ENCODE measurements around the gene NEMP1. TPM values are rescaled to one million over a fixed set of nuclear protein-coding genes. Genes with fewer than 3 reads are reported as not detected.
"Not testable (repeated sequence)": the region's sequence is repeated elsewhere in the genome, so short reads cannot be mapped to it uniquely, and the experiment has no call there.

NEMP1 gene
- total RNA-seq, 2 donors from 2014 or later: 2.8 to 5.3 TPM

DNA sequence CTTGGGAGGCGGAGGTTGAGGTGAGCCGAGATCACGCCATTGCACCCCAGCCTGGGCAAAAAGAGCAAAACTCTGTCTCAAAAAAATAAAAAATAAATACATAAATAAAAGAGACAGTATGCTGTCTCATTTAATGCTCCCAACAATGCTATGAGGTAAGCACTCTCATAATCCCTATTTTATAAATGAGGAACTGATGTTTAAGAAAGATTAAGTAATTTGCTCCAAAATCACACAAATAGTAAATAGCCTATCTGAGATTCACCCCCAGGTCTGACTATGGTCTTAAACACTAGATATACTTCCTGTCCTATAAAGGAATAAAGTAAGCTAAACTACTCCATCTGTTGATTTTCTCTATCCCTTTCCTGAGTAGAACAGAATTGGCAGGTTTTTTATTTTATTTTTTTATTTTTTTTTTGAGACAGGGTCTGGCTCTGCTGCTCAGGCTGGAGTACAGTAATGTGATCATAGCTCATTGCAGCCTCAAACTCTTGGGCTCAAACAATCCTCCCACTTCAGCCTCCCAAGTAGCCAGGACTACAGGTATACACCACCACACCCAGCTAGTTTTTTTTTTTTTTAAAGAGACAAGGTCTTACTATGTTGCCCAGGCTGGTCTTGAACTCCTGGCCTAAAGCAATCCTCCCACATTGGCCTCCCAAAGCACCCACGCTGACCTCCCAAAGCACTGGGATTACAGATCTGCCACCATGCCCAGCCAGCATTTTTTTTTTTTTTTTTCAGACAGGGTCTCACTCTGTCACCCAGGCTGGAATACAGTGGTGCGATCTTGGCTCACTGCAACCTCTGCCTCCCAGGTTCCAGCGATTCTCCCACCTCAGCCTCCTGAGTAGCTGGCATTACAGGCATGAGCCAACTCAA is 4.8 kb downstream of the NEMP1 start:
- DNase-seq; intact Hi-C loops (cut with DNase I); ATAC-seq: not testable (repeated sequence)

DNA sequence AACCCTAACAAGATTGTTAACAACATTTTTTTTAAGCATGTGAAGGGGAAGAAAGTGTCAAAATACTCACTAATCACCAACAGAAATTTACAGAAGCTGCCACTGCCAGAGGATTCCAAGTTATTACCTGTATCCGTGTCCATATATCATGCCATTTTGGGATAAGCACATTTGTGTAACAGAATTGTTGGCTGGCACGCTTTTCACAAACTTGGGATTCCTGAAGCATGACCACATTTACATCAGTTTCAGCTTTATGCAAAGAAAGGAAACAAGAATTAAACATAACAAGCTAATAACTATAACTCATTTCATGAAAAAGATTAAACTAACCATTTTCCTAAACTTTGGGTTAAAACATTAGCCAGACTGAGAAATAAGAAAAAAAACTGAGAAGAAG is 5.9 kb downstream of the NEMP1 start:
- ATAC-seq (no peak), DNase-seq (no peak)
- intact Hi-C loops (cut with DNase I): no loop called here

DNA sequence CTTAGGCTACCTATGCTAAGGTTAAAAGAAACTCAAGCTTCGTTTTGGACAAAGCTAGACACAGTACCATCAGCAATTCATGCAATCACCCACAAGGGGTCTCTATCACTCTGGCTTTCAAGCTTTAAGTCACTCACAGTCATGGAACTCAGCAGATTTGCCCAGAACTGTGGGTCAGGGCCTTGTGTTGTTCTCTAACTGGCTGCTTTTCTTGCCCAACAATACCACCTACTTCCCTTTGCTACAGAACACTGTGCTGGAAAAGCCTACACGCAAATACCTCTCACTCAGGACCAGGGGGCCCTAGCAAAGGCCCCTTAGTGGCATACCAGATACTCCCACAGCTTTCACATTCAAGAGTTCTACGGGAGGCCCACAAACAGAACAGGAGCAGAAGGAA is 9.1 kb downstream of the NEMP1 start:
- ATAC-seq: peak; percentile 94 to 95
- intact Hi-C loops (cut with DNase I): loop anchor here (1.0 to 10.0 kb wide), 3 partner anchors 43 to 113 kb away; no protein-coding TSS in a partner anchor
- peak; percentile 54 for DNase-seq

DNA sequence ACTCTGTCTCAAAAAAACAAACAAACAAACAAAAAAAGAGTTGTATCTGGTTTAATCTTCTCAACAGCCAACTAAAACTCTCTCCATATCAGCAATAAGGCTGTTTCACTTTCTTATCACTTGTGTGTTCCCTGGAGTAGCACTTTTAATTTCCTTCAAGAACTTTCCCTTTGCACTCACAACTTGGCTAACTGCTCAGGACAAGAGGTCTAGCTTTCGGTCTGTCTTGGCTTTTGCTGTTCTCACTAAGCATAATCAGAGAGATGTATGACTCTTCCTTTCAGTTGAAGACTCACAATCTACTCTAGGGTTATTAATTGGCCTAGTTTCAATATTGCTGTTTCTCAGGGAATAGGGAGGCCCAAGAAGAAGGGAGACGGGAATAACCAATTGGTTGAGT is 12.3 kb downstream of the NEMP1 start:
- intact Hi-C loops (cut with DNase I): loop anchor here (5.0 to 10.0 kb wide), 2 partner anchors 109 to 116 kb away; no protein-coding TSS in a partner anchor
- ATAC-seq (no peak), DNase-seq (no peak)

DNA sequence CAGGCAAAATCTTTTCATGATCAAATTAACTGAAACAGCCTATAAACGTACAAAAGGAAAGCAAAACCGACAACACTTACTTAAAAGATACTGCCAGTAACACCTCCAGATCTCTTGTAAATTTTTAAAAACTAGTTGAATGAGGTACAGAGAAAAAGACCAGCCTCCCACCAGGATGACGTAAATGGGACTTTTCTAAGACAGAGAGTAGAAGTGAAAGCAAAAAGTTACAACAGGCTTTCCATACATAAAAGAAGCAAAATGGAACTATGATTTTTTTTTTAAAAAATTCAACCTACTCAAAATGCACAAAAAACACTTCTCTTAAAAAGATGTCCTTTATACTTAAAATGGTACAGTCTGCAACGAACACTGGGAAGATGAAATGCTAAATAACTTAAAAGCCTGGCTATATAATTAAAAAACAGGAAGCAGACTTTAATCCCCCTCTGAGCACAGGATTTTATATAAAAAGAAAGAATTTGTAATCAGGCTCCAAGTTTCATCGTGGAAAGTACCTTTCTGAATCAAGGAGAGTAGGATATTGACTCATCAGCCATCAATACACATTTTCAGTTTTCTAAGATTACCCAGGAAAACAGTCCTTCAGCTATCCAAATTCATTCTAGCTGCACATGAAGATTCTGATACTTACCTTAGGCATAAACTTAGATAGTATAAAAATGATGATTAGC is 14.5 kb downstream of the NEMP1 start:
- ATAC-seq: no peak
- intact Hi-C loops (cut with DNase I): loop anchor here (5.0 to 10.0 kb wide), 3 partner anchors 52 to 307 kb away; no protein-coding TSS in a partner anchor
- no peak for DNase-seq

DNA sequence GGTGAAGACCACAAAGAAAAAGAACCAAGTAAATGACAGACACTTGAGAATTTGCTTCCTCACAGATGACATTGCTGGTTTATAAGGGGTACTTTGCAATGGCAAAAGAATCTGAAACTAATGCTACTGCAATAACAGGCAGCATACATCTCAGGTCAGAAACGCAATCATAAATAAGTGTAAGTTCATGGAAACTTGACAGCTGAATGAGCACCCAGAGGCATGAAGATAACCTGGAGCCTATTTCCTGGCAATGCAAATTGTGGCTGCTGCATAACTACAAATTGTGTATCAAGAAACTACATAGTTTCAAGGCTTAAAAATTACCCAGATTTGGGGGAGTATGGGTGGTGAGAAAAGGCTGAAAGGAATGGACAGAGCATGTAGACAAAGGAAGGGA is 20.1 kb downstream of the NEMP1 start:
- ATAC-seq: no peak
- intact Hi-C loops (cut with DNase I): no loop called here
- DNase-seq: no peak

DNA sequence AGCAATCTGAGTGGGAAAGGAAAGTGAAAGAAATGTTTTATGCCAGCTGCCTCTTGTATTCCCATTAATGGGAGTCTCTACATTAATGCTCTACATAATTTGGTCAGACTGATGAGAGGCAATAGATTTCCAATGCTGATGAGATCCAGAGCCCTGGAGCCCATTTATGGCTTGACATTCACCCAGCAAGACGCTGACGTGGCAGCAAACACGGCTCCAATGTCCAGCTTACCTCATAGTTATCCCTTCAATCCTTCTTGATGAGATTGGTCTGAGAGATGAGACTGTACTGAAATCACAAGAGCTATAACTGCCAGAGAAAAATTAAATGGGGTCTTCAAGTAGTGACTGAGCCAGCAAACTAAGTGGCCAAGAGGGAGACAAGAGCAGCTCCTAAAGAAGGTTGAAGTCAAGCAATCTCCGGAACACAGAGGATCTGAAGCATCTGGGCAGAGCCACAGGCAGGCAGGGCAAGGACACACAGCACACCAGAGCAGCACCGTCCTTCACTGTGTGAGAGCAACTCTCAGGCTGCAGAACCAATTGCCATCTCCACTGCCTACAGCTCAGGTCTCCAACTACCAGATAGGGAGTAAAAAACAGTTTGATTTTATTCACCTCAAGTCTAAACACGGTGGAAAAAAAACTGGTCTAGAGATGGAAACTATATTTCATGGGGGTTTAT is 21.4 kb downstream of the NEMP1 start:
- intact Hi-C loops (cut with DNase I): no loop called here
- no peak for ATAC-seq
- no peak for DNase-seq

DNA sequence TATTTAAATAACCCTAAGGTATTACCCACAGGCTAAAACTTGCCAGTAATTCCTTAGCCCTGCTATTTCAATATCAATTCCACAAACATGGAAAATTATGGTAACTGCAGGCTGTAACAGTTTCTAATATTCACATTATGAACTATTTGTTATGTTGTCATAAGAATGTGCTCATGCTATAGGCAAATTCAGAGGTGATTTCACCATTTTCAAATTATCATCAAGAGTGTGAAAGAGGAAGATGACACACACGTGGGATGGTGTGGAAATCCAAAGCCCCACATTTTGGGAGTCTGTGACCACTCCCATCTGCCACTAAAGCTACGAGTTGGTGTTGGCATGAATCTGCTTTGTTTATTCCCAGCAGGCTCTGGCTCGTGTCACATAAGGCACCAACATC is 22.8 kb downstream of the NEMP1 start:
- intact Hi-C loops (cut with DNase I): no loop called here
- no peak for DNase-seq
- ATAC-seq: no peak

DNA sequence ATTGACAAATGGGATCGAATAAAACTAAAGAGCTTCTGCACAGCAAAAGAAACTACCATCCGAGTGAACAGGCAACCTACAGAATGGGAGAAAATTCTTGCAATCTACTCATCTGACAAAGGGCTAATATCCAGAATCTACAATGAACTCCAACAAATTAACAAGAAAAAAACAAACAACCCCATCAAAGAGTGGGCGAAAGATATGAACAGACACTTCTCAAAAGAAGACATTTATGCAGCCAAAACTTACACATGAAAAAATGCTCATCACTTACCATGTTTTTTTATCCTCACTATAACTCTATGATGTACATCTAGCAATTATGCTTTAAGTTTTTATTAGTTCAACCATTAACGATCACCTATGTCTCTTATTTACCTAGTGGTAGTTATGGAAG is 24.7 kb downstream of the NEMP1 start:
- intact Hi-C loops (cut with DNase I); ATAC-seq; DNase-seq: not testable (repeated sequence)

DNA sequence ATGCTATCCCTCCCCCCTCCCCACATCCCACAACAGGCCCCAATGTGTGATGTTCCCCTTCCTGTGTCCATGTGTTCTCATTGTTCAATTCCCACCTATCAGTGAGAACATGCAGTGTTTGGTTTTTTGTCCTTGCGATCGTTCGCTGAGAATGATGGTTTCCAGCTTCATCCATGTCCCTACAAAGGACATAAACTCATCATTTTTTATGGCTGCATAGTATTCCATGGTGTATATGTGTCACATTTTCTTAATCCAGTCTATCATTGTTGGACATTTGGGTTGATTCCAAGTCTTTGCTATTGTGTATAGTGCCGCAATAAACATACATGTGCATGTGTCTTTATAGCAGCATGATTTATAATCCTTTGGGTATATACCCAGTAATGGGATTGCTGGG is 25.4 kb downstream of the NEMP1 start:
- intact Hi-C loops (cut with DNase I); DNase-seq; ATAC-seq: not testable (repeated sequence)

DNA sequence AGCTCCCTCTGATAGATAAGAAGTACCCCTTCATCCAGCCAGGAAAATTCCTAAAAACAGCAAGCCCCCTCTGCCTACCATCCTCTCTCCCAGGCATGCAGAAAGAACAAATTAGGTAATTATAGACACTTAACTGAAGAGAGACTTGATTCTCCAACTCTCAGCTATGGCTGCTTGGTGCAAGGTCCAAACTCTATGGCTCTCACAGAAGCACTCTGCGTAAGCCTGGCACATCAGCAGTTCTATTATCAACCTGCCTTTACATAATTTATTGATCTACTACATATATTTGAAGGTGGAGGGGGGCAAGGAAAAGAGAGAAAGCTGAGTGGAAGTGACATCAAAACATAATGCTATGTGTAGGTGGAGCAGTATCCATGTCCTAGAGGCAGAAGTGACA is 27.6 kb downstream of the NEMP1 start:
- intact Hi-C loops (cut with DNase I): no loop called here
- ATAC-seq: no peak
- DNase-seq: no peak

DNA sequence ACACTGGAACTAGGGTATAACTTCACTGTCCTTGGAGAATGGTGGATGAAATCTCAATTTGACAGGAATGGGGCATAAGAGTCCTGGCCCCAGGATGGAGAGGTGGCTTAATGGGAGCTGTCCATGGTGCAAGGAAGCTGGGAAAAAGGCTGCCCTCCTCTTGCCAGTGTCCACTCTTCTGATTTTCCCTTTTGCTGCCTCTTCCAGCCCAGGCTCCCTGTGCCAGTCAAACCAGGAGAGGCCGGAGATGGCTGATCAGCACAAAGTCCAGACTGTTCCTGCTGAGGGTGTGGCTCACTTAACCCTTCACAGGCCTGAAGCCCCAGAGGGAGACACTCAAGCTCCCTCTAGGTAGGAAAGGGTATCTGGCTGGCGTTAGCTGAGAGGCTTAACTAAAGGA is 28.7 kb downstream of the NEMP1 start, which contains the start of gene MYO1A:
TSS of gene MYO1A (minus strand) at position 240 of the 400 bp plus-strand sequence. CDS start 1,806 bp downstream, outside the sequence.
- intact Hi-C loops (cut with DNase I): no loop called here

DNA sequence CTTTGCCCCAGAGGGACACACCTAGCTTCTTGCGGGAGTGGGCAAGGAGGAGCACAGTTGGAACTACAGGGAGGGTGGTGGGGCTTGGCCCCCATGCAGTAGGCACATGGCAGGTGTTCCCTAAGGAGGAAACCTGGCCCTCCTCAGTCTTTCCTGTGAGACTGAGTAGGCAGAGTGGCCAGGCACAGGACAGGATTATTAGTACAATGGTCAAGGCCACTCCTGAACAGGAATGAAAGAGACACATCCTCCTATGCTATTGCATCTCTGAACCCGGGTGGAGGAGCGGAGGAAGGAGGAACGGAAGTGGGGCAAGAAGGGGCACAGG is 29.5 kb downstream of the NEMP1 start:
- no peak for DNase-seq
- intact Hi-C loops (cut with DNase I): no loop called here
- no peak for ATAC-seq

More for the DNA sequence above, 28.7 kb downstream of the NEMP1 start, which contains the start of gene MYO1A:
- ATAC-seq (no peak), DNase-seq (no peak)

DNA sequence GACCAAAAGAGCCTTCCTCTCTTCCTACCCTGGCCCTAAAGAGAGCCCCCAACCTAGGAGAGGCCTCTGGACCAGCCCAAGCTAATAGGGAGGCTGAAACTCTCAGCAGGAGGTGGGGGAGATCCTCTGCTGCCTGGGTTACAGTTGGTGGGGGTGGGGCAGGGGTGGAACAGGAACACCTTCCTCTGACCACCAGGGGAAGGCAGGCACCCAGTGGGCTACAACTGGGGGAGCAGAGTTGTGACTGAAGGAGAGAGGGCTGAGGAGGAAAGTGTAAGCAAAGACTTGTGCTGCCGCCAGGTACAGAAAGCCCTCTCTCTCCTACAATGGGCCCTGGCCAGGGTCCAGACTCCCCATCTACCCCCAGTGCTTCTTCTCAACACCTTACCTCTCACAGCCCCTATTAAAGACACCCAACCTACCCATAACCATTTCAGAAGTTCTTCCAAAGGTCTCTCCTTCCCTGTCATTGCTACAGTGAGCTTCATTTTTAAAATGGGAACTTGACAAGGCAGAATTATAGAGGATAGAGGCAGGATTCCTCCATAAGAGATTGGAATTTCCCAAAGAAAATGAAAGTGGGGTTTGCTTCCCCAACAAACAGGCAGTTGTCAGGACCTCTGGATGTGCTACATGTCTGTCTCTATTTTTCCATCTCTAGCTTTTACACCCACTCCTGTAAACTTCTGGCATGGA is 30.0 kb downstream of the NEMP1 start:
- no peak for DNase-seq
- ATAC-seq: no peak
- intact Hi-C loops (cut with DNase I): no loop called here

DNA sequence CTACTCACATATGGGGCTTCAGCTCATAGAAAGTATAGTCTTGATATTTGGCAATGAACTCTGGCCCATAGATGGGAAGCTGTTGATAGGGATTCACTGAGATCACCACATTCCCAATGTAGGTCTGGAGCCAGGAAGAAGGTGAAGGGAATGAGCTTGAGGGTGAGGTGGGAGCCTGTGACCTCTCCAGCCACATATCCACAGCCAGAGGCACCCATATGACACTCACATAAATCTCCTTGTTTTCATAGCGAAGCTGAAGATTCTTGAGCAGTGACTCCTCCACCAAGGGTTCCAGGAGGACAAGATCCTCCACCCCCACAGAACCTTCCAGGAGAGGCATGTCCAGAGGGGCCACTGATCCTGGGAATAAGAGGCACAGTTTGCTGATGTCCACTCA is 30.6 kb downstream of the NEMP1 start:
- intact Hi-C loops (cut with DNase I): no loop called here
- DNase-seq (no peak), ATAC-seq (no peak)

DNA sequence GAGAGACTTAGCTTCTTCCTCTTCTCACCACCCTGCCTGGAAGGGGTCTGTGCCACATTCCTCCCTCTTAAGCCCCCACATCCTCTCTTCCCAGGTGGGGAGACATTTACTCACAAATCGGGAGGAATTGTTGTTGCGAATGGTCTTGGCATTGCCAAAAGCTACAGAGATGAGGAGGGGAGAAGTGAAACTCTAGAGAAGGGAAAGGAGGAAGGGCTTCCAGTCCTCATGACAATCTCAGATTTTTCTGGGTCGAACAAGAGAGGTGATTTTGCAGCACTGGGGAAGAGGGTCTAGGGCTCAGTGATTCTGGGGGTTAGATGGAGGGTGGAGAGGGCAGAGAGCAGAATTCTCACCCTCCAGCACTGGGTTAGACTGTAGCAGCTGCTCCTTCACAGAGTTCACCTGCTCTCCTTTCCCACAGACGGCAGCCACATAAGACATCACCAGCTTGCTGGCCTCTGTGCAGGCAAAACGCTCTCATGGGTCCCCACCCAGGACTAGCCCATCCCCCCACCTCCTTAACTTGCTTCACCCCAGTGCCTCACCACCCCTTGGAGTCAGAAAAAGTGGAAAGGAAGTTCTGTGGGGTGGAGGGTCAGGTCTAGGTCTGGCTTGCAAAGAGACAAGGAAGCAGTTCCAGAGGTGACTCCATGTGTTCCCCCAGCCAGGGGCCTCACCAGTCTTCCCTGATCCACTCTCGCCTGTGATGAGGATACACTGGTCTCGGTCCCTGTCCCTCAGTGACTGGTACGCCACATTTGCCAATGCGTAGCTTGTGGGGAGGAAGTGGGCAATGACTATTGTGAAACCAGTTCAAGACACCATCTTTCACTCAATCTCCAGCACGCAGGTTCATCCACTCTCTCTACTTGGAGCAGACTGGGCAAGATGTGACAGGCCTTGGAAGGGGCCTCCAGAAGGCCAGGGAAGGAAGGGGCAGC is 31.4 kb downstream of the NEMP1 start:
- ATAC-seq (peak; percentile 27 to 31), DNase-seq (no peak)
- intact Hi-C loops (cut with DNase I): no loop called here

DNA sequence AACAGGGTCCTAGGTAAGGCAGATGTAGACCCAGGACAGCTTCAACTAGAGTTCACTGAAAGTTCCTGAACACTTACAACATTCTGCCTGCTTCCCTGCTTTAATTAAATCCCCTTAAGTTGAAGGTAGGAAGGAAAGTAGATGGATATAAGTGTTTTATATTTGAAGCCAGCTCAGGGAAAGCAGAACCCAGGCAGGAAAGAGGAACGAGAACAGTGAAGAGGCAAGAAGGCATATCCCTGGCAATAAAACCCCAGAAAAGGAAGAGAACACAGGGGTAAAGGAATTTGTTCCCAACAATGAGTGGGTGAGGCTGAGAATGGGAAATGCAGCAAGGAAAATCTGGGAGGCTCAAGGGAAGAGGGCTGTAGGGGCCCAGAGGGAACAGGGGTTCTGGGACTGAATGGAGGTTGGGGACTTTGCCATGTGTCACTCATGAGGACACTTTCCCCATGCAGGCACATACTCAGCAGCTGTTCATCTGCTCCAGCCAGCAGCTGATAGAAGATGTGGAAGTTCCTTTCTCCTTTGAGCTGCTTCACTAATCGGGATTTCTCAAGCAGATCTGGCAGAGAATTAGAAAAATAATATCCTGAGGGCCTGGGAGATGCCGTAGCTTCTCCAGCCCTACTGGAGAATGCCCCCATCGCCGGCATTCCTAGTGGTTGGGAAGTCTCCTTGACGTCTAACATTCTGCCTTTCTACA is 32.4 kb downstream of the NEMP1 start:
- ATAC-seq (peak in 1 of 2 donors; percentile 16), DNase-seq (no peak)
- intact Hi-C loops (cut with DNase I): no loop called here

Measured in left cardiac atrium (tissue), 4 donors.